GM12892 (cell line): Measurements from ENCODE around the gene PLA2G3.

Experiments used
- POLR2A ChIP-seq: IDR thresholded peaks from 2 replicates; pipeline ENCODE4 v1.6.1; 2011; ENCODE audit warnings: low read depth, low read length, control low read depth
- POLR2AphosphoS5 ChIP-seq: IDR thresholded peaks from 2 replicates; pipeline ENCODE4 v1.6.1; 2011; ENCODE audit warnings: low read depth, low read length, control low read depth
- TAF1 ChIP-seq: IDR thresholded peaks from 2 replicates; pipeline ENCODE4 v1.6.1; 2011; ENCODE audit warnings: low read depth, mild to moderate bottlenecking, control low read depth, low read length, borderline replicate concordance

DNA sequence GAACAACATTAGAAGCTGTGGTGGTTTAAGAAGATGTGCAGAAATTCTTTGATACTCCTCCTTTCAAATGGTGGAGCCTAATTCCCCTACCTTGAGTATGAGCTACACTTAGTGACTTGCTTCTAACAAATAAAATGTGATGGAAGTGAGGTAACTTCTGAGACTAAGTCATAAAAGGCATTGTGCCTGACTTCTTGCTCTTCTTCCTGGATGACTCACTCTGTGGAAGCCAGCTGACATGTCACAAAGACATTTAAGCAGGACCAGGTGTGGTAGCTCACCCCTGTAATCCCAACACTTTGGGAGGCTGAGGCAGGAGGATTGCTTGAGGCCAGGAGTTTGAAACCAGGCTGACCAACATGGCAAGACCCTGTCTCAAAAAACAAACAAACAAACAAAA, 3.9 kb upstream of the PLA2G3 start:
- no peak for TF ChIP-seq POLR2AphosphoS5
- no peak for TF ChIP-seq POLR2A
- TF ChIP-seq TAF1, result no peak
